HepG2 (cell line): ENCODE data around the gene LYZL1. TPM values are rescaled to one million over a fixed set of nuclear protein-coding genes. Genes with fewer than 3 reads are reported as not detected.
"Not testable (repeated sequence)": the region's sequence is repeated elsewhere in the genome, so short reads cannot be mapped to it uniquely, and the experiment has no call there.

ENCODE experiments used
- ATAC-seq: fragments of 200-7000 bp; cut with Tn5 transposase; 3 replicates; pipeline ENCODE4 v1.9.1; 2020; ENCODE audit warnings: mild to moderate bottlenecking, moderate library complexity
- BruUV-seq: library from RNA; stranded (reverse); fragments of 400-500 nt; replicated peaks from 2 replicates; lab custom pipeline; 2021; lab: Mats Ljungman, UMichigan
- CTCF ChIA-PET: fragments of 300-600 bp; formaldehyde crosslinking; extraction: SDS; loops from one replicate; lab custom pipeline; 2021; ENCODE audit warnings: low total read pairs, inconsistent platforms, low intra/inter-chr PET ratio; lab: Yijun Ruan, JAX
- POLR2A ChIA-PET: fragments of 350-600 bp; sonication (Branson Sonifier 250); formaldehyde crosslinking; loops from one replicate; lab custom pipeline; 2020; ENCODE audit warnings: antibody characterized with exemption, inconsistent platforms; lab: Yijun Ruan, JAX
- DNase-seq: peaks from one replicate; pipeline ENCODE4 v3.0.0-alpha.2; 2015; ENCODE audit warnings: low spot score
- FAIRE-seq: peaks from 3 replicates; lab custom pipeline; 2011; peaks lifted over from hg19 to GRCh38; lab: Jason Lieb, UNC
- H2AFZ ChIP-seq: one replicate; pipeline ENCODE4 v1.6.1; 2011; ENCODE audit warnings: low read length, inconsistent platforms
- H3K27ac ChIP-seq: fragments of 300-600 bp; 3 replicates; pipeline ENCODE4 v1.8.0; 2011; ENCODE audit warnings: mixed run types, mild to moderate bottlenecking, mixed read lengths, low read length, inconsistent platforms; ENCODE audit not compliant: insufficient read depth; ENCODE audit errors: extremely low read length
- H3K27me3 ChIP-seq, 2 experiments: fragments of 200-600 bp in 1 of 2; 2 replicates in 1 of 2; 3 replicates in 1 of 2; pipeline versions ENCODE4 v1.6.0 to v1.8.0; 2011; ENCODE audit warnings: low read length in 2 of 2, mild to moderate bottlenecking in 2 of 2, moderate library complexity in 2 of 2, inconsistent platforms in 1 of 2; ENCODE audit not compliant: insufficient read depth in 2 of 2, control insufficient read depth in 1 of 2
- H3K36me3 ChIP-seq, 2 experiments: fragments of 200-600 bp in 1 of 2; replicated peaks in 1 of 2; 2 replicates in 1 of 2; 3 replicates in 1 of 2; pipeline versions ENCODE4 v1.5.1 to v1.8.0; 2011; ENCODE audit warnings: low read length in 2 of 2, inconsistent platforms in 1 of 2; ENCODE audit not compliant: insufficient read depth in 2 of 2, control insufficient read depth in 1 of 2
- H3K4me1 ChIP-seq: 2 replicates; pipeline ENCODE4 v1.5.1; 2012; ENCODE audit warnings: low read length, inconsistent platforms; ENCODE audit not compliant: insufficient read depth
- H3K4me2 ChIP-seq: 2 replicates; pipeline ENCODE4 v1.6.0; 2011; ENCODE audit warnings: low read depth, low read length, inconsistent platforms
- H3K4me3 ChIP-seq, 3 experiments: fragments of 200-600 bp in 1 of 3; sonication (generic), shearing (Covaris generic) in 1 of 3; replicated peaks in 1 of 3; 2 replicates each; pipeline ENCODE4 v1.5.1; 2011 to 2016; ENCODE audit warnings: low read length in 3 of 3, inconsistent platforms in 2 of 3, low read depth in 2 of 3, mild to moderate bottlenecking in 2 of 3, control low read depth in 1 of 3, mixed read lengths in 1 of 3; ENCODE audit not compliant: insufficient read depth in 1 of 3
- H3K79me2 ChIP-seq: one replicate; pipeline ENCODE4 v1.6.1; 2011; ENCODE audit warnings: low read length, inconsistent platforms; ENCODE audit not compliant: insufficient read depth
- H3K9ac ChIP-seq: 2 replicates; pipeline ENCODE4 v1.6.0; 2011; ENCODE audit warnings: mild to moderate bottlenecking, low read depth, low read length, inconsistent platforms; ENCODE audit not compliant: insufficient read depth
- H3K9me3 ChIP-seq: 2 replicates; pipeline ENCODE4 v1.5.1; 2012; ENCODE audit warnings: mild to moderate bottlenecking, low read length
- H4K20me1 ChIP-seq: 2 replicates; pipeline ENCODE4 v1.6.0; 2011; ENCODE audit warnings: inconsistent platforms, mild to moderate bottlenecking, low read length, moderate library complexity; ENCODE audit not compliant: insufficient read depth
- CEBPB ChIP-seq: IDR thresholded peaks from 2 replicates; pipeline ENCODE4 v1.6.1; 2011; ENCODE audit warnings: low read depth, low read length, improper control_type of control experiment, borderline replicate concordance
- CEBPG ChIP-seq: IDR thresholded peaks from 2 replicates; pipeline ENCODE4 v1.6.1; 2016
- HMG20B ChIP-seq: conservative IDR thresholded peaks from 2 replicates; pipeline ENCODE4 v1.6.1; 2016; ENCODE audit warnings: missing genetic modification reagents, missing compliant biosample characterization
- POLR2G ChIP-seq: fragments of 200-400 bp; formaldehyde crosslinking; IDR thresholded peaks from 2 replicates; pipeline ENCODE4 v1.6.1; 2018; ENCODE audit warnings: mild to moderate bottlenecking, low read depth, low read length, moderate library complexity
- REXO4 ChIP-seq: sonication (generic); formaldehyde crosslinking; IDR thresholded peaks from 2 replicates; pipeline ENCODE4 v1.8.0; 2022; ENCODE audit warnings: missing genetic modification reagents, mild to moderate bottlenecking, borderline replicate concordance
- TBX2 ChIP-seq: sonication (generic); formaldehyde crosslinking; IDR thresholded peaks from 2 replicates; pipeline ENCODE4 v1.5.0; 2020; ENCODE audit warnings: missing genetic modification reagents, mild to moderate bottlenecking, borderline replicate concordance
- ZNF121 ChIP-seq: sonication (generic); formaldehyde crosslinking; IDR thresholded peaks from 2 replicates; pipeline ENCODE4 v1.5.0; 2020; ENCODE audit warnings: mild to moderate bottlenecking, missing genetic modification reagents
- WGBS: methylation state at CpG from one replicate; pipeline ENCODE4 v1.1.6; 2017; ENCODE audit warnings: low lambda C conversion rate; 5-methylcytosine and 5-hydroxymethylcytosine counted together
- in situ Hi-C: cut with HindIII; loops from 2 replicates; pipeline ENCODE4 v1.10.0; 2017; ENCODE audit warnings: low pct_unique_long_range_greater_than_20kb; ENCODE audit not compliant: extremely low pct_ligation_motif_present
- intact Hi-C: fragments of 100-400 bp; cut with micrococcal nuclease; formaldehyde crosslinking; loops from one replicate; pipeline ENCODE4 v1.10.0; 2022; ENCODE audit not compliant: unreplicated experiment
- polyA plus RNA-seq, 8 experiments: library from polyadenylated mRNA; depleted of rRNA in 3 of 8; stranded (reverse) in 7 of 8; unstranded in 1 of 8; fragments of >200 nt; fragmentation: Illumina TruSeq in 4 of 8; extraction: Trizol in 4 of 8; gene quantifications; 2 replicates each; pipeline versions ENCODE4 v1.2.1 to v1.2.3, GENCODE V29; 2011 to 2016; ENCODE audit warnings: low read depth in 4 of 8, missing spikeins in 1 of 8, mixed read lengths in 1 of 8; ENCODE audit not compliant: insufficient read depth in 1 of 8
- total RNA-seq, 5 experiments: library from RNA; depleted of rRNA; stranded (reverse); fragments of >200 nt; fragmentation: Illumina TruSeq; extraction: Trizol; gene quantifications; 2 replicates each; pipeline ENCODE4 v1.2.3, GENCODE V29; 2016; ENCODE audit warnings: low read depth in 1 of 5
- TF ChIP-seq, protein P1 (sequence below): sonication (generic); formaldehyde crosslinking; IDR thresholded peaks from 2 replicates; pipeline ENCODE4 v1.8.0; 2022; ENCODE audit warnings: mild to moderate bottlenecking, missing genetic modification reagents, moderate library complexity
- TF ChIP-seq, protein P2 (sequence below): sonication (generic); formaldehyde crosslinking; IDR thresholded peaks from 2 replicates; pipeline ENCODE4 v1.5.0; 2020; ENCODE audit warnings: mild to moderate bottlenecking, missing genetic modification reagents

LYZL1 gene
- total and polyA plus RNA-seq, 2 of the 13 experiments (the other 11 are each of a cell fraction or from before 2014, with no cell fraction given) = not detected

DNA sequence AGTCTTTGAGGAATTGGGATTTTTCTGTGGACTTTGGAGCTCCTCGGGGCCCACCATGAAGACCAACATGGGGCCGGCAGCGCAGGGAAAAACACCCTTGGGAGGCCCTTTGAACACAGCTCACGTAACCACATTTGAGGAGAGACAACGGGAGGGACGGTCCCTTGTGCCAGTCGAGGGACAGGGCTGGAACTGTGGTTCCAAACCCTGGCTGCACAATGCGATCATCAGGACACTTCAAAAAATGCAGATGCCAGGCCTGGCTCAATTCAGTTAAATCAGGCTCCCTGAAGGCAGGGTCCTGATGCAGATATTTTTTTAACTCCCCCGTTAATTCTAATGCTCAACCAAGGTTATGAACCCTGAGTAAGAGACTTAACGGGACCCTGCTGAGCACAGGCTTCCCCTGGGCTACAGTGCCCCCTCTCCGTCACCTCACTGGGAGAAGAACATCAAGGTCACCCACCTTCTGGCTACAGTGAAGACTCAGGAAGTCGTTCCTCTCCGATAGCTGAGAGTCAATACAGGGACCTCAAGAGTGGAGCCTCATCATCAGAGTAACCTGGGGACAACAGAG, 30.4 kb downstream of the LYZL1 start (continued):
- TF ChIP-seq, protein P1, sequence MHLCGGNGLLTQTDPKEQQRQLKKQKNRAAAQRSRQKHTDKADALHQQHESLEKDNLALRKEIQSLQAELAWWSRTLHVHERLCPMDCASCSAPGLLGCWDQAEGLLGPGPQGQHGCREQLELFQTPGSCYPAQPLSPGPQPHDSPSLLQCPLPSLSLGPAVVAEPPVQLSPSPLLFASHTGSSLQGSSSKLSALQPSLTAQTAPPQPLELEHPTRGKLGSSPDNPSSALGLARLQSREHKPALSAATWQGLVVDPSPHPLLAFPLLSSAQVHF = no peak
- TF ChIP-seq REXO4 (CRISPR knock-in tag) (no peak), TBX2 (no peak), HMG20B (CRISPR knock-in tag) (no peak)
- TF ChIP-seq, all 625 proteins: peak for 80

DNA sequence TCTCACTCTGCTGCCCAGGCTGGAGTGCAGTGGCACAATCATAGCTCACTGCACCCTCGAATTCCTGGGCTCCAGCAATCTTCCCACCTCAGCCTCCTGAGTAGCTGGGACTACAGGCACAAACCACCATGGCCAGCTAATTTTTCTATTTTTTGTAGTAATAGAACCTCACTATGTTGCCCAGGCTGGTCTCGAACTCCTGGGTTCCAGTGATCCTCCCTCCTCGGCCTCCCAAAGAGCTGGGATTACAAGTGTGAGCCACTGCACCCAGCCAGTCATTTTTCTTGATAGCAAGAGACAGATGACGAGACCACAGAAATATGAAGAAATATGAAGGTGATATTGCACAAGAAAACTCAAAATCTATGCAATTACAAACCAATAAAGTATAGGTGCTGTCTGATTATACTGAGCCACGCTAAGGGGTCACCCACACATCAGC, 31.8 kb downstream of the LYZL1 start:
- POLR2A ChIA-PET = interaction anchor here (0.7 to 5.1 kb wide), 6 partner anchors 7 to 381 kb away, joined by 3 to 106 read pairs (median 6); no protein-coding TSS in a partner anchor
- H3K4me1 ChIP-seq = peaks cover 94% of the 10 kb centered on the region
- H3K9ac ChIP-seq = 0 out of 2 replicates have a peak overlapping the region, but pooled peaks have one; percentile 78
- in situ Hi-C loops, FAIRE-seq, H3K27me3 ChIP-seq, H3K79me2 ChIP-seq, ATAC-seq, intact Hi-C loops, H3K9me3 ChIP-seq, H3K4me3 ChIP-seq, H2AFZ ChIP-seq, H4K20me1 ChIP-seq, DNase-seq, CTCF ChIA-PET, BruUV-seq, H3K36me3 ChIP-seq: not testable (repeated sequence)
- H3K27ac ChIP-seq = peak overlapping the region; percentile 98
- TF ChIP-seq, protein P2, sequence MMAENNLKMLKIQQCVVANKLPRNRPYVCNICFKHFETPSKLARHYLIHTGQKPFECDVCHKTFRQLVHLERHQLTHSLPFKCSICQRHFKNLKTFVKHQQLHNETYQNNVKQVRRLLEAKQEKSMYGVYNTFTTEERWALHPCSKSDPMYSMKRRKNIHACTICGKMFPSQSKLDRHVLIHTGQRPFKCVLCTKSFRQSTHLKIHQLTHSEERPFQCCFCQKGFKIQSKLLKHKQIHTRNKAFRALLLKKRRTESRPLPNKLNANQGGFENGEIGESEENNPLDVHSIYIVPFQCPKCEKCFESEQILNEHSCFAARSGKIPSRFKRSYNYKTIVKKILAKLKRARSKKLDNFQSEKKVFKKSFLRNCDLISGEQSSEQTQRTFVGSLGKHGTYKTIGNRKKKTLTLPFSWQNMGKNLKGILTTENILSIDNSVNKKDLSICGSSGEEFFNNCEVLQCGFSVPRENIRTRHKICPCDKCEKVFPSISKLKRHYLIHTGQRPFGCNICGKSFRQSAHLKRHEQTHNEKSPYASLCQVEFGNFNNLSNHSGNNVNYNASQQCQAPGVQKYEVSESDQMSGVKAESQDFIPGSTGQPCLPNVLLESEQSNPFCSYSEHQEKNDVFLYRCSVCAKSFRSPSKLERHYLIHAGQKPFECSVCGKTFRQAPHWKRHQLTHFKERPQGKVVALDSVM = peak; percentile 75
- TF ChIP-seq ZNF121 (CRISPR knock-in tag) = peak; percentile 58
- TF ChIP-seq CEBPB = peak; percentile 79
- 0 out of 2 replicates have a peak, but pooled peaks have one; percentile 29 for TF ChIP-seq POLR2G
- peak; percentile 47 for TF ChIP-seq CEBPG (CRISPR knock-in tag)
- WGBS = 90% methylated on average over 5 of the region's 5 CpGs
- H3K4me2 ChIP-seq = 0 out of 2 replicates have a peak overlapping the region, but pooled peaks have one; percentile 96
